HFF-Myc (cell line): ENCODE data around the gene KRT35.

Source experiments
- DNase-seq: peaks from one replicate; pipeline ENCODE4 v3.0.0-alpha.2; 2011; ENCODE audit warnings: low read depth; ENCODE audit errors: extremely low read depth
- H3K4me3 ChIP-seq: replicated peaks from 2 replicates; pipeline ENCODE4 v1.5.1; 2011; ENCODE audit warnings: low read depth, mild to moderate bottlenecking, control low read depth, low read length
- CTCF ChIP-seq: IDR thresholded peaks from 2 replicates; pipeline ENCODE4 v1.5.1; 2012; ENCODE audit warnings: mild to moderate bottlenecking, low read depth, low read length, control low read depth; ENCODE audit errors: missing control alignments

KRT35 gene

GRCh38 chr17:41446806-41447205, 34.1 kb downstream of the KRT35 start:
- H3K4me3 ChIP-seq: no peak overlapping the region
- TF ChIP-seq CTCF: no peak
- DNase-seq: no peak

- DNase-seq: no peak
- H3K4me3 ChIP-seq: no peak overlapping the region
- no peak for TF ChIP-seq CTCF
Observed at GRCh38 chr17:41444640-41445039, 36.3 kb downstream of the KRT35 start.

- H3K4me3 ChIP-seq: no peak overlapping the region
- no peak for TF ChIP-seq CTCF
- DNase-seq: no peak
Observed at GRCh38 chr17:41444186-41444585, 36.8 kb downstream of the KRT35 start.

- H3K4me3 ChIP-seq: no peak overlapping the region
- DNase-seq: no peak
- no peak for TF ChIP-seq CTCF
Observed at GRCh38 chr17:41442739-41443138, 38.2 kb downstream of the KRT35 start.

GRCh38 chr17:41440531-41441033, 40.4 kb downstream of the KRT35 start, which contains the start of gene KRT38:
KRT38 (minus strand) TSS chr17:41440983; CDS start chr17:41440921, 62 bp downstream.
- DNase-seq: no peak
- H3K4me3 ChIP-seq: no peak within 1 kb of the TSS
- no peak for TF ChIP-seq CTCF

GRCh38 chr17:41439375-41439774, 41.6 kb downstream of the KRT35 start:
- no peak for DNase-seq
- no peak for TF ChIP-seq CTCF
- no peak overlapping the region for H3K4me3 ChIP-seq

- DNase-seq: no peak
- no peak for TF ChIP-seq CTCF
- H3K4me3 ChIP-seq: no peak overlapping the region
Observed at GRCh38 chr17:41437769-41438168, 43.2 kb downstream of the KRT35 start.
